Common myeloid progenitor, CD34-positive (primary cell): ENCODE results near the gene CREG2.

Experiments
- CTCF ChIA-PET: fragments of 350-600 bp; sonication (Branson Sonifier 250); formaldehyde crosslinking; loops from one replicate; lab custom pipeline; 2021; ENCODE audit warnings: antibody characterized with exemption; lab: Charles Lee
- POLR2A ChIA-PET: fragments of 350-600 bp; sonication (Branson Sonifier 250); formaldehyde crosslinking; loops from one replicate; lab custom pipeline; 2021; ENCODE audit warnings: antibody characterized with exemption; lab: Charles Lee
- DNase-seq, 3 donors: peaks; one replicate each; pipeline versions ENCODE4 v3.0.0 to v3.0.0-alpha.2; 2013
- H3K27ac ChIP-seq, 2 experiments: 1 replicate in 1 of 2; 2 replicates in 1 of 2; pipeline ENCODE4 v1.7.0; 2013; ENCODE audit warnings: inconsistent platforms in 2 of 2, low read length in 2 of 2, mild to moderate bottlenecking in 2 of 2, low read depth in 1 of 2, moderate library complexity in 1 of 2; ENCODE audit not compliant: severe bottlenecking in 2 of 2, insufficient read depth in 1 of 2, poor library complexity in 1 of 2
- H3K27me3 ChIP-seq, 5 experiments: replicated peaks in 2 of 5; 1 replicate in 3 of 5; 2 replicates in 2 of 5; pipeline versions ENCODE4 v1.6.1 to v1.7.0; 2013; ENCODE audit warnings: low read length in 4 of 5, mild to moderate bottlenecking in 2 of 5, moderate library complexity in 2 of 5, inconsistent platforms in 1 of 5; ENCODE audit not compliant: insufficient read depth in 5 of 5, control insufficient read depth in 4 of 5
- H3K36me3 ChIP-seq, 4 experiments: 1 replicate in 2 of 4; 2 replicates in 2 of 4; pipeline versions ENCODE4 v1.6.1 to v1.7.0; 2013; ENCODE audit warnings: low read length in 3 of 4, control low read depth in 1 of 4, mild to moderate bottlenecking in 1 of 4; ENCODE audit not compliant: control insufficient read depth in 4 of 4, insufficient read depth in 4 of 4
- H3K4me1 ChIP-seq, 4 experiments: 1 replicate in 3 of 4; 2 replicates in 1 of 4; pipeline versions ENCODE4 v1.6.1 to v1.7.1; 2013; ENCODE audit warnings: low read length in 3 of 4, mild to moderate bottlenecking in 3 of 4, control low read depth in 1 of 4, inconsistent platforms in 1 of 4, moderate library complexity in 1 of 4; ENCODE audit not compliant: control insufficient read depth in 4 of 4, insufficient read depth in 4 of 4; ENCODE audit errors: control extremely low read depth in 1 of 4
- H3K4me3 ChIP-seq, 7 experiments: 1 replicate in 4 of 7; 2 replicates in 3 of 7; pipeline versions ENCODE4 v1.5.1 to v1.7.0; 2013; ENCODE audit warnings: mild to moderate bottlenecking in 7 of 7, low read length in 6 of 7, moderate library complexity in 6 of 7, inconsistent platforms in 2 of 7, low read depth in 2 of 7, control low read depth in 1 of 7; ENCODE audit not compliant: insufficient read depth in 4 of 7, control insufficient read depth in 1 of 7; ENCODE audit errors: extremely low read depth in 1 of 7
- H3K9me3 ChIP-seq, 5 experiments: 1 replicate in 4 of 5; 2 replicates in 1 of 5; pipeline versions ENCODE4 v1.6.1 to v1.7.1; 2013; ENCODE audit warnings: low read length in 4 of 5, mild to moderate bottlenecking in 2 of 5, inconsistent platforms in 1 of 5, low read depth in 1 of 5, moderate library complexity in 1 of 5; ENCODE audit not compliant: control insufficient read depth in 4 of 5, insufficient read depth in 2 of 5; ENCODE audit errors: control extremely low read depth in 1 of 5
- WGBS: methylation state at CpG from one replicate; pipeline ENCODE4 v1.1.5; 2013; ENCODE audit not compliant: insufficient coverage; 5-methylcytosine and 5-hydroxymethylcytosine counted together

CREG2 gene

DNA sequence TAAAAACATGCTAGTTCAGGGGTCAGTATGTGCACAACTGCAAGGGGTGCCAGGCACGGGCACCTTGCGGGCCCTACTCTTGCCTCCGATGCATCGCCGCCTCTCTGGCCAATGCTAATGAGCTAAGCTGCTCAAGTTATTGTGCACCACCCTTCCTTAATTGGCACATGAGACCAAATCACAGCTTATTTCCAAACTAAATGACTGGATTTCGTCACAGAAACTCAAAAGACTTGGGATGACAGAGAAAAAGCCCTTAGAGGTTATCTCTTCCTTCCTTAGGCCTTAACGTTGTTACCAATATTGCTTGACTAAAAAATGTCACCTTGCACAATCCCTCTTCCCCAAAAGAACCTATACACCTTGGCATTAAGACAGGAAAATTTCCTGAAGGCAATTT lies 86.5 kb downstream of the CREG2 start:
- POLR2A ChIA-PET: no interaction called here

DNA sequence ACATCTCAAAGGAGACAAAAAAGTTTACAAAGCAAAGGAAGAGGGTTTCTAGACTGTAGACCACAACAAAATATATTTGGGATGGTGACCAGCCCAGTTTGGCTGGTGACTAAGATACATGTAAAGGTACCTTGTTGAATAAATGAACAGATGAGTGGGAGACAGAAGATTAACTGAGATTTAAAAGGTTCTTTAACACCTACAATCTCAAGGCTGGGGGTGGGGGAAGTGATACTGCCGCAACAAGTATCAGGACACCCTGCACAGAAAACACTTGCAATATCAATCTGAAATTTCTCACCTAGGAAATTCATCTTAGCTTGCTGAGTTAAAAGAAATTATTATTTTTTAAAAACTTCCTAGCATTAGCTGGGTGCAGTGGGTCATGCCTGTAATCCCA lies 87.1 kb downstream of the CREG2 start:
- H3K36me3 ChIP-seq: peaks cover 2 to 18% (median 12%) of the 10 kb centered on the region in 4 experiments
- peaks cover 4 to 8% (median 7%) of the 10 kb centered on the region in 4 experiments for H3K4me1 ChIP-seq
- no peaks in the 10 kb centered on the region for H3K9me3 ChIP-seq
- ChIA-PET CTCF (interaction anchor here (1.2 to 4.1 kb wide), 2 partner anchors 8 to 16 kb away, joined by 4 to 18 read pairs; partner anchors contain the start of gene RNF149), POLR2A (no interaction called here)
- no peak overlapping the region for H3K27ac ChIP-seq
- WGBS: no CpG with 5 or more reads among the region's 1 CpG
- H3K4me3 ChIP-seq: no peak overlapping the region
- H3K27me3 ChIP-seq: no peaks in the 10 kb centered on the region
- DNase-seq: no peak

More for the DNA sequence above, 86.5 kb downstream of the CREG2 start:
- H3K4me1 ChIP-seq: peaks cover 9 to 15% (median 12%) of the 10 kb centered on the region in 4 experiments
- CTCF ChIA-PET: no interaction called here
- no peak for DNase-seq
- 62% methylated on average over 5 of the region's 7 CpGs for WGBS
- H3K27me3 ChIP-seq: no peaks in the 10 kb centered on the region
- no peaks in the 10 kb centered on the region for H3K9me3 ChIP-seq
- H3K27ac ChIP-seq: no peak overlapping the region
- no peak overlapping the region for H3K4me3 ChIP-seq
- peaks cover 2 to 18% (median 14%) of the 10 kb centered on the region in 4 experiments for H3K36me3 ChIP-seq

- 88% methylated on average over 5 of the region's 6 CpGs for WGBS
- no peak overlapping the region for H3K4me3 ChIP-seq
- ChIA-PET CTCF (interaction anchor here (0.6 to 4.1 kb wide), 5 partner anchors 9 to 143 kb away, joined by 3 to 18 read pairs (median 4); partner anchors contain the start of gene RNF149), POLR2A (no interaction called here)
- H3K9me3 ChIP-seq: no peaks in the 10 kb centered on the region
- H3K4me1 ChIP-seq: peaks cover 0 to 6% (median 4%) of the 10 kb centered on the region in 4 experiments
- no peaks in the 10 kb centered on the region for H3K27me3 ChIP-seq
- no peak for DNase-seq
- H3K27ac ChIP-seq: no peak overlapping the region
- H3K36me3 ChIP-seq: peaks cover 4 to 22% (median 17%) of the 10 kb centered on the region in 4 experiments
Observed at GRCh38 chr2:101299604-101300003, 87.7 kb downstream of the CREG2 start.

DNA sequence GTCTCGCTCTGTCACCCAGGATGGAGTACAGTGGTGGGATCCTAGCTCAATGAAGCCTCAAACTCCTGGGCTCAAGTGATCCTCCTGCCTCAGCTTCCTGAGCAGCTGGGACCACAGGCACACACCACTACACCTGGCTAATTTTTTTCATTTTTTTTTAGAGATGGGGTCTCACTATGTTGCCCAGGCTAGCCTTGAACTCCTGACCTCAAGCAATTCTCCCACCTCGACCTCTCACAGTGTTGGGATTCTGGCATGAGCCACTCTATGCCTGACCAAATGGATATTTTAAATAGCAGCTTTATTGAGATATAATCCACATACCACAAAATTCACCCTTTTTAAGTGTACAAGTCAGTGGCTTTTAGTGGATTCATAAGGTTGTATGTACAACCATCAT lies 89.9 kb downstream of the CREG2 start:
- ChIA-PET CTCF (interaction anchor here (0.6 to 4.1 kb wide), 2 partner anchors 14 to 91 kb away, joined by 3 to 18 read pairs; no protein-coding TSS in a partner anchor), POLR2A (no interaction called here)
- no peaks in the 10 kb centered on the region for H3K9me3 ChIP-seq
- no peaks in the 10 kb centered on the region for H3K27me3 ChIP-seq
- no peak overlapping the region for H3K27ac ChIP-seq
- H3K4me3 ChIP-seq: no peak overlapping the region
- no CpG with 5 or more reads among the region's 2 CpGs for WGBS
- H3K4me1 ChIP-seq: peaks cover 0 to 6% (median 1%) of the 10 kb centered on the region in 4 experiments
- H3K36me3 ChIP-seq: peaks cover 9 to 34% (median 26%) of the 10 kb centered on the region in 4 experiments
- DNase-seq: no peak

- H3K27ac ChIP-seq: no peak overlapping the region
- no peaks in the 10 kb centered on the region for H3K9me3 ChIP-seq
- ChIA-PET POLR2A (no interaction called here), CTCF (interaction anchor here (4.1 kb wide), 1 partner anchor 13 kb away, joined by 18 read pairs; no protein-coding TSS in a partner anchor)
- peaks cover 9 to 32% (median 28%) of the 10 kb centered on the region in 4 experiments for H3K36me3 ChIP-seq
- peaks cover 0 to 6% (median under 1%) of the 10 kb centered on the region in 4 experiments for H3K4me1 ChIP-seq
- H3K4me3 ChIP-seq: no peak overlapping the region
- DNase-seq: no peak
- WGBS: no CpG with 5 or more reads among the region's 5 CpGs
- H3K27me3 ChIP-seq: no peaks in the 10 kb centered on the region
Observed at GRCh38 chr2:101296371-101296770, 90.9 kb downstream of the CREG2 start.

- DNase-seq: no peak
- peaks cover 9 to 32% (median 27%) of the 10 kb centered on the region in 4 experiments for H3K36me3 ChIP-seq
- ChIA-PET POLR2A (no interaction called here), CTCF (no interaction called here)
- no peak overlapping the region for H3K4me3 ChIP-seq
- no peaks in the 10 kb centered on the region for H3K27me3 ChIP-seq
- H3K9me3 ChIP-seq: no peaks in the 10 kb centered on the region
- 100% methylated on average over 1 of the region's 2 CpGs for WGBS
- H3K4me1 ChIP-seq: peaks cover 0 to 4% (median 0%) of the 10 kb centered on the region in 4 experiments
- no peak overlapping the region for H3K27ac ChIP-seq
Observed at GRCh38 chr2:101295895-101296294, 91.4 kb downstream of the CREG2 start.
